Right lobe of liver (tissue), 6 donors: ENCODE results near the gene DERA. TPM values are rescaled to one million over a fixed set of nuclear protein-coding genes. Genes with fewer than 3 reads are reported as not detected.

ENCODE experiments used
- ATAC-seq, 4 donors: fragments of 200-7000 bp; cut with Tn5 transposase; one replicate each; pipeline ENCODE4 v1.9.1; 2020; ENCODE audit warnings: mild to moderate bottlenecking in 4 of 4, moderate library complexity in 4 of 4
- DNase-seq, 3 donors: peaks; one replicate each; pipeline ENCODE4 v3.0.0-alpha.2; 2020
- H3K27ac ChIP-seq, 3 donors: fragments of 200-600 bp; one replicate each; pipeline ENCODE4 v1.8.0; 2022
- H3K27me3 ChIP-seq, 2 donors: fragments of 200-600 bp; one replicate each; pipeline ENCODE4 v1.8.0; 2022
- H3K36me3 ChIP-seq, 4 donors: fragments of 200-600 bp; sonication (generic) in 1 of 4; one replicate each; pipeline versions ENCODE4 v1.5.1 to v1.8.0; 2017 to 2022; ENCODE audit warnings: control low read depth in 1 of 4
- H3K4me1 ChIP-seq, 4 donors: fragments of 200-600 bp; sonication (generic) in 1 of 4; one replicate each; pipeline versions ENCODE4 v1.5.1 to v1.8.0; 2017 to 2022; ENCODE audit warnings: control low read depth in 1 of 4
- H3K4me3 ChIP-seq, 3 donors: fragments of 200-600 bp; one replicate each; pipeline ENCODE4 v1.8.0; 2022
- H3K9me3 ChIP-seq, 4 donors: fragments of 200-600 bp; sonication (generic) in 1 of 4; one replicate each; pipeline versions ENCODE4 v1.5.1 to v1.8.0; 2017 to 2022; ENCODE audit warnings: control low read depth in 1 of 4
- CTCF ChIP-seq, 4 donors: fragments of 200-600 bp in 3 of 4; fragments of 450-650 bp in 1 of 4; IDR thresholded peaks; one replicate each; pipeline versions ENCODE4 v1.5.1 to v1.8.0; 2016 to 2022; ENCODE audit warnings: antibody characterized with exemption in 4 of 4, mild to moderate bottlenecking in 2 of 4
- POLR2A ChIP-seq: fragments of 450-650 bp; IDR thresholded peaks from one replicate; pipeline ENCODE4 v1.6.1; 2017; ENCODE audit warnings: antibody characterized with exemption, mild to moderate bottlenecking
- whole genome bisulfite sequencing: methylation state at CpG from one replicate; pipeline ENCODE4 v1.1.6; 2018; ENCODE audit warnings: low coverage, low lambda C conversion rate; ENCODE audit not compliant: insufficient coverage; ENCODE audit errors: missing lambda C conversion rate; 5-methylcytosine and 5-hydroxymethylcytosine counted together
- intact Hi-C, 2 donors: fragments of 100-400 bp; cut with DNase I; formaldehyde crosslinking; loops; one replicate each; pipeline versions ENCODE4 v1.11.2 to v1.14.1; 2022
- total RNA-seq, 6 experiments: library from RNA; depleted of rRNA in 2 of 6; stranded (reverse); fragments of >200 nt in 2 of 6; fragmentation: NEBNext Ultra II Directional in 3 of 6; extraction: Animal tissue kit (Norgen Biotek cat#: 25700) in 3 of 6; gene quantifications; one replicate each; pipeline versions ENCODE4 v1.1.0 to v1.2.4, GENCODE V29; 2016 to 2023
- donor health status: DM: no; HTN: yes; CAD: no.
- donor health status: DM: no; HTN: no; CAD: no.
- donor health status: DM: no; HTN: no; CAD: no.
- donor health status: DM: no; HTN: yes; CAD: no.
- donor health status: DM: no; HTN: yes; CAD: no.

DERA gene
- total RNA-seq, 6 experiments from 2014 or later: 39.8 to 55.6 (median 49.1) TPM

GRCh38 chr12:16027002-16027401, 115.9 kb downstream of the DERA start:
- Histone ChIP-seq H3K27ac (no peak overlapping the region), H3K27me3 (no peaks in the 10 kb centered on the region), H3K9me3 (no peaks in the 10 kb centered on the region), H3K4me3 (no peak overlapping the region), H3K4me1 (peaks cover 0 to 2% (median 0%) of the 10 kb centered on the region in 4 donors), H3K36me3 (no peaks in the 10 kb centered on the region)
- WGBS: 100% methylated on average over 2 of the region's 2 CpGs
- no peak for DNase-seq
- intact Hi-C loops: no loop called here
- ATAC-seq: no peak
- TF ChIP-seq CTCF (IDR thresholded peaks at IDR 0.05) (no peak), POLR2A (no peak)

- intact Hi-C loops: no loop called here
- H3K27me3 ChIP-seq: no peaks in the 10 kb centered on the region
- no peaks in the 10 kb centered on the region for H3K4me1 ChIP-seq
- H3K4me3 ChIP-seq: no peak overlapping the region
- H3K9me3 ChIP-seq: no peaks in the 10 kb centered on the region
- H3K36me3 ChIP-seq: no peaks in the 10 kb centered on the region
- WGBS: 41% methylated on average over 2 of the region's 2 CpGs
- no peak for DNase-seq
- no peak for TF ChIP-seq CTCF (IDR thresholded peaks at IDR 0.05)
- TF ChIP-seq POLR2A: no peak
- H3K27ac ChIP-seq: no peak overlapping the region
- ATAC-seq: peak; percentile 51 to 90 (median 58)
Measured at GRCh38 chr12:16030744-16031143, 119.6 kb downstream of the DERA start.

- ATAC-seq: no peak
- DNase-seq: no peak
Measured at GRCh38 chr12:16034136-16034817, 123.1 kb downstream of the DERA start.

GRCh38 chr12:16036073-16036472, 124.9 kb downstream of the DERA start:
- no peak overlapping the region for H3K27ac ChIP-seq
- no peaks in the 10 kb centered on the region for H3K36me3 ChIP-seq
- 90% methylated on average over 2 of the region's 3 CpGs for WGBS
- DNase-seq (no peak), ATAC-seq (no peak)
- intact Hi-C loops: no loop called here
- H3K4me3 ChIP-seq: no peak overlapping the region
- H3K27me3 ChIP-seq: no peaks in the 10 kb centered on the region
- H3K4me1 ChIP-seq: no peaks in the 10 kb centered on the region
- no peaks in the 10 kb centered on the region for H3K9me3 ChIP-seq
- TF ChIP-seq POLR2A (no peak), CTCF (IDR thresholded peaks at IDR 0.05) (no peak)

More at GRCh38 chr12:16034136-16034817, 123.1 kb downstream of the DERA start:
- intact Hi-C loops: no loop called here
- Histone ChIP-seq H3K36me3 (no peaks in the 10 kb centered on the region), H3K4me1 (no peaks in the 10 kb centered on the region), H3K4me3 (no peak overlapping the region), H3K9me3 (no peaks in the 10 kb centered on the region), H3K27me3 (no peaks in the 10 kb centered on the region), H3K27ac (no peak overlapping the region)
- TF ChIP-seq POLR2A (no peak), CTCF (IDR thresholded peaks at IDR 0.05) (no peak)
- WGBS: 92% methylated on average over 5 of the region's 5 CpGs
